ENCODE data around the gene SLC17A4. TPM values are rescaled to one million over a fixed set of nuclear protein-coding genes. Genes with fewer than 3 reads are reported as not detected.

The SLC17A4 gene
- 10 to 100 TPM in 1 of 2 donors, 1 to 10 TPM in 1; 4.0 to 10.6 TPM for total RNA-seq

- DNase-seq (no peak), ATAC-seq (peak; percentile 10)
- H3K27ac ChIP-seq: peak within 1 kb of the TSS in 3 of 4 donors; percentile 49 to 76 (median 62)
- H3K27me3 ChIP-seq: no peaks in the 10 kb centered on the region
- TF ChIP-seq POLR2A (IDR thresholded peaks at IDR 0.05) (peak in 1 of 3 donors; percentile 27), CTCF (IDR thresholded peaks at IDR 0.05) (no peak)
- intact Hi-C loops (cut with DNase I): no loop called here
- H3K4me1 ChIP-seq: peaks cover 5% of the 10 kb centered on the region
- no peak within 1 kb of the TSS for H3K4me3 ChIP-seq
- no peaks in the 10 kb centered on the region for H3K36me3 ChIP-seq (replicated peaks in 1 of 2; ENCODE audit: insufficient read depth in 1 of 2, low read depth in 2 of 2)
- no peaks in the 10 kb centered on the region for H3K9me3 ChIP-seq
These were observed at the start of gene SLC17A4 for GRCh38 chr6:25754535-25754934. SLC17A4 (plus strand) TSS chr6:25754742; CDS start chr6:25761963, 7,221 bp downstream.

- 88 to 92% methylated on average over 6 of the region's 6 CpGs for WGBS, 2 donors
- no peaks in the 10 kb centered on the region for H3K9me3 ChIP-seq
- H3K4me3 ChIP-seq: no peak overlapping the region
- H3K4me1 ChIP-seq: peaks cover 5% of the 10 kb centered on the region
- no peak for TF ChIP-seq CTCF (IDR thresholded peaks at IDR 0.05)
- no peak for TF ChIP-seq POLR2A (IDR thresholded peaks at IDR 0.05)
- H3K27me3 ChIP-seq: no peaks in the 10 kb centered on the region
- DNase-seq: peak; percentile 55 to 77 (median 65)
- H3K27ac ChIP-seq: no peak overlapping the region
- ATAC-seq: no peak
- no peaks in the 10 kb centered on the region for H3K36me3 ChIP-seq (replicated peaks in 1 of 2; ENCODE audit: insufficient read depth in 1 of 2, low read depth in 2 of 2)
- intact Hi-C loops (cut with DNase I): no loop called here
These were observed 48.1 kb upstream of the SLC17A4 start for GRCh38 chr6:25706314-25707014.

GRCh38 chr6:25709761-25710160 lies 44.8 kb upstream of the SLC17A4 start:
- H3K4me3 ChIP-seq: no peak overlapping the region
- DNase-seq: no peak
- WGBS, 2 donors: 83 to 95% methylated on average over 10 of the region's 10 CpGs
- no peaks in the 10 kb centered on the region for H3K9me3 ChIP-seq
- no peaks in the 10 kb centered on the region for H3K36me3 ChIP-seq (replicated peaks in 1 of 2; ENCODE audit: insufficient read depth in 1 of 2, low read depth in 2 of 2)
- H3K4me1 ChIP-seq: peaks cover 8% of the 10 kb centered on the region
- no peak for ATAC-seq
- no peak for TF ChIP-seq POLR2A (IDR thresholded peaks at IDR 0.05)
- no peak for TF ChIP-seq CTCF (IDR thresholded peaks at IDR 0.05)
- intact Hi-C loops (cut with DNase I): no loop called here
- no peaks in the 10 kb centered on the region for H3K27me3 ChIP-seq
- no peak overlapping the region for H3K27ac ChIP-seq

- intact Hi-C loops (cut with DNase I): no loop called here
- TF ChIP-seq POLR2A (IDR thresholded peaks at IDR 0.05) (peak in 1 of 3 donors; percentile 11), CTCF (IDR thresholded peaks at IDR 0.05) (no peak)
- 76 to 81% methylated on average over 14 of the region's 14 CpGs for WGBS, 2 donors
These were observed 44.3 kb upstream of the SLC17A4 start for GRCh38 chr6:25710287-25710686.

GRCh38 chr6:25713824-25714223 lies 40.7 kb upstream of the SLC17A4 start:
- no peak for TF ChIP-seq POLR2A (IDR thresholded peaks at IDR 0.05)
- TF ChIP-seq CTCF (IDR thresholded peaks at IDR 0.05): no peak
- H3K4me3 ChIP-seq: no peak overlapping the region
- no peak for ATAC-seq
- intact Hi-C loops (cut with DNase I): no loop called here
- H3K9me3 ChIP-seq: no peaks in the 10 kb centered on the region
- no peaks in the 10 kb centered on the region for H3K27me3 ChIP-seq
- H3K4me1 ChIP-seq: peaks cover 9% of the 10 kb centered on the region
- 17 to 55% methylated on average over 1 of the region's 1 CpG for WGBS, 2 donors
- no peak for DNase-seq
- H3K27ac ChIP-seq: no peak overlapping the region
- H3K36me3 ChIP-seq (replicated peaks in 1 of 2; ENCODE audit: insufficient read depth in 1 of 2, low read depth in 2 of 2): no peaks in the 10 kb centered on the region

More at GRCh38 chr6:25710287-25710686, 44.3 kb upstream of the SLC17A4 start:
- no peak overlapping the region for H3K4me3 ChIP-seq
- no peak for ATAC-seq
- H3K4me1 ChIP-seq: peaks cover 9% of the 10 kb centered on the region
- DNase-seq: peak in 1 of 4 donors; percentile 21
- H3K27me3 ChIP-seq: no peaks in the 10 kb centered on the region
- no peak overlapping the region for H3K27ac ChIP-seq
- H3K9me3 ChIP-seq: no peaks in the 10 kb centered on the region
- H3K36me3 ChIP-seq (replicated peaks in 1 of 2; ENCODE audit: insufficient read depth in 1 of 2, low read depth in 2 of 2): no peaks in the 10 kb centered on the region
